ENCODE data around the gene FAM32A. TPM values are rescaled to one million over a fixed set of nuclear protein-coding genes. Genes with fewer than 3 reads are reported as not detected.
"Not testable (repeated sequence)": the region's sequence is repeated elsewhere in the genome, so short reads cannot be mapped to it uniquely, and the experiment has no call there.

FAM32A gene
- polyA plus RNA-seq, 3 donors: 127 to 130 (median 129) TPM

DNA sequence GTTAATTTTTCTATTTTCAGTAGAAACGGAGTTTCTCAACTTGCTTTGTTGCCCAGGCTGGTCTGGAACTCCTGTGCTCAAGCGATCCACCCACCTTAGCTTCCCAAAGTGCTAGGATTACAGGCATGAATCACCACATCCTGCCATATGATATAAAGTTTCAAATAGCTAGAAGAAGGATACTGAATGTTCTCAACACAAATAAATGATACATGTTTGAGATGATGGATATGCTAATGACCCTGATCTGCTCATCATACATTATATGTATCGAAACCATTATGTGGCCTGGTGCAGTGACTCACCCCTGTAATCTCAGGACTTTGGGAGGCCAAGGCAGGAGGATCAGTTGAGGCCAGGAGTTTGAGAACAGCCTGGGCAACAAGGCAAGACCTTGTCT, 23.4 kb upstream of the FAM32A start:
- DNase-seq (ENCODE audit: low read depth in 3 of 3, low spot score in 2 of 3): no peak

DNA sequence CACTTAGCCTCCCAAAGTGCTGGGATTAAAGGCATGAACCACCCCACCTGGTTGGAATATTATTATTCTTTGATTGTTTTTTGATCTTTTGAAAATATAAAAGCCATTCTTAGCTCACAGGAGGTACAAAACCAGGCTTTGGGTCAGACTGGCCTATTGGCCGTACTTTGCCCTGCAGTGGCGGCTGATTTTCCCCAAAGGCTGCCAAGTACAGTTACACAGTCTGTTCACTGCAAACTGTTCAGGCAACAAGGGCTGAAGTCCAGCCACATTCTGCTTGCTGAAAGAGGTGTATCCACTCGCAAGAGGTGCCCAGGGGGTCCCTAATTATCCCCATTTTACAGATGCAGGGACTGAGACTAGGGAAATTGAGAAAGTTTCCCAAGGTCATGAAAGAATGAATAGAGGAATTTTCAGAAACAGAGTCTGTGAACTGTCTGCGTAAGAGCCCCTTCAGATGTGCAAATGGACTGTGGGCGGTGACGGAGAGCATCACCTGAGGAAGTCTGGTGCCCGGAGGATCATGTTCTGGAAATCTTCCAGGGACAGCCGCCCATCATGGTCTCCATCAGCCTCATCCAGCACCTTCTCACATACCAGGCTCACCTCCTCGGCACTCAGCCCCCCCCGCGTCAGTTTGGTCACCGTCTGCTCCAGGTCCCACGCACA, 20.9 kb upstream of the FAM32A start:
- no peak for DNase-seq (ENCODE audit: low read depth in 3 of 3, low spot score in 2 of 3)

DNA sequence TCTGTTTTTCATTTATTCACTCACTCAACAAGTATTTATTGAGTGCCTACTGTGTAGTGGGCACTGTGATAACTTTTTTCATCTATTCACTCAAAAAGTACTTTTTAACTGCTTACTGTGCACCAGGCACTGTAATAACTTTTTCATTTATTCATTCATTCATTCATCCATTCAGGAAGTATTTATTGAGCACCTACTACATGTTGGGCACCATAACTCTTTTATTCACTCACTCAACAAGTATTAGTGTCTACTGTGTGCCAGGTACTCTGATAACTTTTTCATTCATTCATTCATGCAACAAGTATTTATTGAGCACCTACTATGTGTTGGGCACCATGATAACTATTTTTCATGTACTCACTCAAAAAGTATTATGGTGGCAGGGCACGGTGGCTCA, 18.8 kb upstream of the FAM32A start:
- no peak for DNase-seq (ENCODE audit: low read depth in 3 of 3, low spot score in 2 of 3)

DNA sequence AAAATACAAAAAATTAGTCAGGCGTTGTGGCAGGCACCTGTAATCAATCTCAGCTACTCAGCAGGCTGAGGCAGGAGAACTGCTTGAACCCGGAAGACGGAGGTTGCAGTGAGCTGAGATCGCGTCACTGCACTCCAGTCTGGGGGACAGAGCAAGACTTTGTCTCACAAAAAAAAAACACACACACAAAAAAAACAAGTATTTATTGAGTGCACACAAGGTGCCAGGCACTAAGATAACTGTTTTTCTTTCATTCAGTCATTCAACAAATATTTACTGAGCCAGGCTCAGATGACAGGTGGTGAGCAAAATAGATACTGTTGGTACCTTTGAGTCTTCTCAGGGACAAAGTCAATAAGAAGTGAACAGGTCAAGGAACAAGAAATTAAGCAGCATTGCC, 18.2 kb upstream of the FAM32A start:
- no peak for DNase-seq (ENCODE audit: low read depth in 3 of 3, low spot score in 2 of 3)

DNA sequence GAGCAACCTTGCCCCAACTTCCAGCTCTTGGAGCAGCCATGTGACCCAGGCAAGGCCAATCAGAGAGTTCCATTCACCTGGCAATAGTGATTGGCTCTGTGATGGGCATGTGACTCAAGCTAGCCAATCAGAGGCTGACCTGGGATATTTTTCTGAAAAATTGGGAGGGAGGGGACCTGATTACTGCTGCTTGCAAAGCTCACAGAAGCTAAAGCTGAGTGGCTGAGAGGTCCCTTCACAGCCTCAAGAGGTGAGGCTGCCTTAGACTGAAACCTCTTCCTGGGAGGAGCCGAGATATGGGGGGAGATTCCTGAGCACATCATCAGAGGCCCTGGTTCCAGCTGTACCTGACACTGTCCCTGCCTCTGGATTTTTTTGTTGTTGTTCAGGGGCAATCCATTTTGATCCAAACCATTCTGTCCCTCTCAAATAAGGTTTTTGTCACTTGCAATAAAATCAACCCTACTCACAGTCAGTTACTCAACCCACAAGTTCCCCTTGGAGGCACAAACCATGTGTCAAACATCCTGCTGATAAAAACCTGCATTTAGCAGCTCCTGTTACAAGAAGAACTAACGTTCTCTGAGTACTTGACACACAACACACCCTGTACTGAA, 16.6 kb upstream of the FAM32A start:
- no peak for DNase-seq (ENCODE audit: low read depth in 3 of 3, low spot score in 2 of 3)

DNA sequence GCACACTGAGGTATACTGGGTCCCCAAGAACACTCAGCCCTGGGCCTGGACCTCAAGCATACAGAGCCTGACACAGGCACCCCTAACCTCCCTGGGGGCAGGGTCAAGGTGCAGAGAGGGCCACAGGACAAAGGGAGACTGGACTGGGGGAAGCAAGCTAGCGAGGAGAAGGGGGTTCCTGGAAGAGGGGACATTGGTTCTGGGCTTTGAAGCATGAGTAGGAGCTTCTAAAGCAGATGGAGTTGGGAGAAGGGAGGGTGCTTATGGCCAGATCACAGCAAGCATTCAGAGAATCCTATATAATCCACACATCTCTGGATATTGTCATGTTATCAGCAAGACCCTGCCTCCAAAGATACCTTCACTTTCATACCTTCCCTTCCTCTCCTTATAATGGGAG, 15.1 kb upstream of the FAM32A start:
- DNase-seq (ENCODE audit: low read depth in 3 of 3, low spot score in 2 of 3): no peak

DNA sequence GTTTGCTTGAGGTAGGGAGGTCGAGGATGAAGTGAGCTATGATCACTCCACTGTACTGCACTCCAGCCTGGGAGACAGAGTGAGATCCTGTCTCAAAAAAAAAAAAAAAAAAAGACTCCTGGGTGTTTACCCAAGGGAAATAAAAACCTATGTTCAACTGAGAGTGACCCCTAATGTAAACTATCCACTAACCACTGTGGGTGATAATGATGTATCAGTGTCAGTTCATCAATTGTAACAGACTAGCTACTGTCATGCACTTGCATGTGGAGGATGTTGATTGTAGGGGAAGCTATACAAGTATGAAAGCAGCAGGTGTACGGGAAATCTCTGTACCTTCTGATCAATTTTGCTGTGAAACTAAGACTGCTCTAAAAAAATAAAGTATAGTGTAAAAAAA, 9.3 kb upstream of the FAM32A start:
- DNase-seq (ENCODE audit: low read depth in 3 of 3, low spot score in 2 of 3): no peak

DNA sequence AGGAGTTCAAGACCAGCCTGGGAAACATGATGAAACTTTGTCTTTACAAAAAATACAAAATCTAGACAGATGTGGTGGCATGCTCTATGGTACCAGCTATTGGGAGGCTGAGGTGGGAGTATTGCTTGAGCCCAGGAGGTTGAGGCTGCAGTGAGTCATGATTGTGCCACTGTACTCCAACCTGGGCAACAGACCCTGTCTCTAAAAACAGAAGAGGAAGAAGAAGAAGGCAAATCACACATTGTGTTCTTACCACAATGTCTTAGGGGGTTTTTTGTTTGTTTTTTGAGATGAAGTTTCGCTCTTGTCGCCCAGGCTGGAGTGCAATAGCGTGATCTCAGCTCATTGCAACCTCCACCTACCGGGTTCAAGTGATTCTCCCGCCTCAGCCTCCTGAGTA, 6.3 kb upstream of the FAM32A start:
- DNase-seq (ENCODE audit: low read depth in 3 of 3, low spot score in 2 of 3): not testable (repeated sequence)

DNA sequence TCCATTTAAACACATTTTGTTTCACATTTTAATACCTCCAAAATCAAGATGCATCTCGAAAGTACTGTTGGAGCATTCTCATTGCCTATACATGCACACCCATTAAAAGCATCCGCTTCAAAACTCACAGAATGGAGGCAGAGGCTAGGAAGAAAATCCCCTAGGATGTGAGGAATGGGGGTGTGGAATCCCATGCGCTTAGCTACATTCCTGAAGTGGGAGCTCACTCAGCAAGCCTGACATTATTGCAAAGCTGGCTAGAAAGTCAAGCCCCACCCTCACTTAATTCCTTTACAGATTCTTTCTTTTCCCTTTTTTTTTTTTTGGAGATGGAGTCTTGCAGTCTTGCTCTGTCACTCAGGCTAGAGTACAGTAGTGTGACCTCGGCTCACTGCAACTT, 4.6 kb upstream of the FAM32A start:
- DNase-seq (ENCODE audit: low read depth in 3 of 3, low spot score in 2 of 3): no peak

DNA sequence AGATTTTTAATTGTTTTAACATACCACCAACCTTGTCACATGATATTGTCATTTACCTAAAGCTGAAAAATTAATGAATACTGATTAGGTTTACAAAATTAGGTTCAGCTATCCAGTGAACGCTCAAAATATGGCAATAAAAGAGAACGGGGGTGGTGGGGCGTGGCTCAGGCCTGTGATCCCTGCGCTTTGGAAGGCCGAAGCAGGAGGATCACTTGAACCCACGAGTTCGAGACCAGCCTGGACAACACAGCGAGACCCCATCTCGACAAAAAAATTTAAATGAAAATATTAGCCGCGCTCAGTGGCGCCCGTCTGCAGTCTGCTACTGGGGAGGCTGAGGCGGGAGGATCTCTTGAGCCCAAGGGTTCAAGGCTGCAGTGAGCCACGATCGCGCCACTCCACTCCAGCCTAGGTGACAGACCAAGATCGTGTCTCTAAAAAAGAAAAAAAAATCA, 516 bp upstream of the FAM32A start:
- DNase-seq (ENCODE audit: low read depth in 3 of 3, low spot score in 2 of 3): no peak

DNA sequence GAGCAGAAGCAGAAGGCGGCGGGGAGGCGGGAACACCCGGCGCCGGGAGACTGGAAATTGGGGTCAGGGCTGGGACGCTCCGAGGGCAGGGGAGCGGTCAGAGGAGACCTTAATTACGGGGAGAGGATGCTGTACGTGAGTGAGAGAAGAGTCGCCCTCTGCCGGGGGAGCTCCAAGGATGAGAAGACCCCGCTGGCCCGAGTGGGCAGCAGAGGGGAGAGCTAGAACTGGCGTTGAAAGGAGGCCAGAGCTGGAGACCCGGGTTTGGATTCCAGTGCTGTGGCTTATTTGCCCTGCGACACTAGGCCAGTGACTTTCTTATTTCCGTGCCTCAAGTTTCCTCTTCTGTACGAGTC, 536 bp downstream of the FAM32A start:
- DNase-seq (ENCODE audit: low read depth in 3 of 3, low spot score in 2 of 3): peak in 2 of 3 donors; percentile 8 to 23

DNA sequence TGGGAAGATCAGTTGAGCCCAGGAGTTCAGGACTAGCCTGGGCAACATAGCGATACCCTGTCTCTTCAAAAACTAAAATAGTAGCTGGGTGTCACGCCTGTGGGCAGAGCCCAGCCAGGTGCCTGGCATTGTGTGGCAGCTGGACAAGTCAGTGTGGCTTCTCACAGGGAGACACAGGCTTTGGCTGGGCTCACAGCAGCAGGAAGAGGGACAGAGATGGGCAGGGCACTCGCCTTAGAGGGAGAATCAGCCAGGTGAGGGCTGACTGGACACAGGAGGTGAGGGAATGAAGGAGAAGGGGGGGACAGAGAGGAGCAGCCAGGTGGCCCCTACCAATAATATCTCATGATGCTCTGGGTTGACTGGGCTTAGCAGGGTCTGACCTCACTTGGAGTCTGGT, 3.3 kb downstream of the FAM32A start:
- DNase-seq (ENCODE audit: low read depth in 3 of 3, low spot score in 2 of 3): no peak

DNA sequence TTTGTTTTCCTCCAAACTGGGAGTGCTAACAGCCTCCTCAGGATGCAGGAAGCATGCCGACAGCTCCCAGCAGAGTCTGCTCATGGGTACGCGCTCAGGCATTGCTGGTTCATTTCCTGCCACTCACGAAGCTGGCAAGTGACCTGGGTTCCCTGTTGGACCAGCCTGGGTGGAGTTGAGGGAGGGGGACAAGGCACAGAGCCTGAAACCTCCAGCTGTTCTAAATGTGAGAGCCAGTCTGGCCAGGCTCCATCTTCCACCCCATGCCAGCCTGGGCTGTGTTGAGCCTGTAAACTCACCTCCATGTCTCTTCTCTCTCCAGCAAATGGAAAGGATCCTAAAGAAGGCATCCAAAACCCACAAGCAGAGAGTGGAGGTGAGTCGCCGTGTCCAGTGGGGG, 5.0 kb downstream of the FAM32A start:
- DNase-seq (ENCODE audit: low read depth in 3 of 3, low spot score in 2 of 3): no peak

DNA sequence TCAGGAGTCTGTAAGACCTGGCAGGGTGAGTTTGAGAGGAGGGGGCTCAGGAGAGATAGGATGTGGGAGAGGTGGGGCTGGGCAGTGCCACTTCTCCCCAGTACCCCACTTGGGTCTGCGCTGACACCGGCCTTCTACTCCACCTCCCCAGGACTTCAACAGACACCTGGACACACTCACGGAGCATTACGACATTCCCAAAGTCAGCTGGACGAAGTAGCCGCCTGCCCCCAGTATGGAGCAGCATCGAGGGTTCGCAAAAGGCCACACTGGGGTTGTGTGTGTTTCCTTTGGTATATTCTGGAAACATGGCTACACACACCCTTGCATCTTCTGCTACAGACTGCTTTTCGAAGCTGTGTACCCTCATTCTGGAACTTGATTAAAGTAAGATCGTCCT, 5.5 kb downstream of the FAM32A start:
- DNase-seq (ENCODE audit: low read depth in 3 of 3, low spot score in 2 of 3): no peak

DNA sequence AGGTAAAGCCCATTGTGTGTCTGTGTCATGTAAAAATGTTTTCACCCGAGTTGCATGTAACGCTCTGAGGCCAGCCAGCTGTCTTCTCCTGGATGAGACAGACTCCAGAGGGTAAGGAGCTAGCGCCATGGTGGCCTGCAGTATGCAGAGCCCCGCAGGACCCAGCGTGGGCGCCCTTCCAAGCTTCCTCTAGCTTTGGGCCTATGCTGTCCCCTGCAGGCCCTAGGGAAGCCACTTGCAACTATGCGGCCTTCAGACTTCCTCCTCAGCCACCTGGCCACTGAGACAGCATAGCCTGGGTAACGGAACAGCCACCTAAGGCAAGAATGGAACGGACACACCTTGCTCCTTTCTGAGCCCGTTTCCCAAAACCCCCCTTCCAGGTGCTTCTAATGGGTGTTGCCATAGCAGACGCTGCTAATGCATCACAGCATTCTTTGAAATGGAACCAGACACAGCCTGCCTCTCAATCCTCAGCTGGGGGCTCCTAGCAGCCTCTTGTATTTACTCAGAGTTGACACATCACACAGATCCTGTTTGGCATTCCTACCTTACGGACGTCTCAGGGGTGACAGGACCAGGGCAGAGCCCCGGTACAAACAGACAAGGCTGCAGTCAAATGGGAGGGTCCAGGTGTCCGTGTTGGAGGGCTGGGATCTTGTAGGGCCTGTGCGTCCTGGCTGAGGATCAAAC, 6.2 kb downstream of the FAM32A start:
- DNase-seq (ENCODE audit: low read depth in 3 of 3, low spot score in 2 of 3): no peak

DNA sequence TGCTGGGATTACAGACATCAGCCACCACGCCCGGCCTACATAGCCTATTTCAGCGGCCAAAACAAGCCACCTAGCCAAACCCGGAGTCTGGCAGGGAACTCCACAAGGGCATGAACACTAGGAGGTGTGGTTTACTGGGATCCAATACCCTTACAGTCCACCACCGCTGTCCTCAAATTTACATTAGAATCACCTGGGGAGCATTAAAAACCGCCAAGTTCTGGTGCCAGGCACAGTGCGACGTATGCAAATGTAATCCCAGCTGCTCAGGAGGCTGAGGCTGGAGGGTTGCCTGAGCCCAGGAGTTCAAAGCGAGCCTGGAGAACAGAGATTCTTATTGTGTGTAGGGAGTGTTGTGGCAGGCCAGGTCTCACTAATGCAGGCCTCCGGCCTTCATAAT, 8.3 kb downstream of the FAM32A start:
- no peak for DNase-seq (ENCODE audit: low read depth in 3 of 3, low spot score in 2 of 3)

DNA sequence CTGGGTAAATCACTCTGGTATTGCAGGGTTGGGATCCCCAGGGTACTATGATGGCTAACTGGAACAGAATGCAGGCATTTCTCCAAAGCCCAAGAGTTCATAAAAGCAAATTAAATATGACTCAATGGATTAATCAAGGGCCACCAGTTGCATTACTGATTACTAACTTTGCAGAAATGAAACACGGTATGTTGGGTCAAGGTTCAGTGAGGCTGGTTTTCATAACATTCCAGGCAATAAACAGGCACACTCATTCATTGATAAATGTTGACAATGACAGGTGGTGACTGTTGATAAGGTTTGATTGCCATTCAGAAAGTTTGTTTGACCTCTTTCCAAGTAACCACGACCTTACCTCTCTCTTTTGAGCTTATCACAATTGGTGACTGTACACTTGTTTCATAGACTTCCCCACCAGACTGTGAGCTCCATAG, 12.0 kb downstream of the FAM32A start:
- DNase-seq (ENCODE audit: low read depth in 3 of 3, low spot score in 2 of 3): no peak

DNA sequence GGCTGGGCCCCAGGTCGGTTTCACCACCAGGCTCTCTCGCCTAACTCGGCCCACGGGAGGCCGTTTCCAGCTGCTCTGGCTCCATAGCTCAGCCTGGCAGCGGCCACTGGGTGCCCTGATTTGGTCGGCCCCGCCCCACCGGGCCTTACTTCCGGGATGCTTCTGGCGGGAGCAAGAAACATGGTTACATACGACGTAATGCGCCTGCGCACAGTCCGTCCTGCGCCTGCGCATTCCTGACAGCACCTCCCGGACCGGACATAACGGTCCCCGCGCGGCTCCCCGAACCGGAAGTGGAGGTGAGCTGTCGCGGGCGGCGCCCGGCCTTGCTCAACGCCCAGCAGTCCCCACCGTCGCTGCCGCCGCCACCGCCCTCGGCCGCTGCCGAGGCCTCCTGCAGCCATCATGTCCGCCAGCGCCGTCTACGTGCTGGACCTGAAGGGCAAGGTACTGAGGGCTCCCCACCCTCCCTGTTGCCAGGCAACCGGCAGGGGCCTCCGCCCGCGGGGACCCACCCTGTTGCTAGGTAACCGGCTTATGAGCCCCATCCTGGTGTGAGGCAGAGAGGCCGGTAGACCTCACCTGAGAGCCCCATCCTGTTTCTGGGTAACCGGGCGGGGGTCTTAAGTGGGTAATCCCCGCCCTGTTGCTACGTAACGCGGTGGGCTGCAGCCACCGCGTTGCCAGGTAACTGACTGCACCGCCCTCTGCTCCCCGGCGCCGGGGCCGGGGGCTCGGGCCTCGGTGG, 12.6 kb downstream of the FAM32A start, which contains the start of gene AP1M1:
Gene AP1M1, plus strand, starts transcription at position 290 of the 748 bp plus-strand sequence. Its CDS starts 116 bp downstream, at position 406.
- DNase-seq (ENCODE audit: low read depth in 3 of 3, low spot score in 2 of 3): peak; percentile 89 to 91 (median 91)

DNA sequence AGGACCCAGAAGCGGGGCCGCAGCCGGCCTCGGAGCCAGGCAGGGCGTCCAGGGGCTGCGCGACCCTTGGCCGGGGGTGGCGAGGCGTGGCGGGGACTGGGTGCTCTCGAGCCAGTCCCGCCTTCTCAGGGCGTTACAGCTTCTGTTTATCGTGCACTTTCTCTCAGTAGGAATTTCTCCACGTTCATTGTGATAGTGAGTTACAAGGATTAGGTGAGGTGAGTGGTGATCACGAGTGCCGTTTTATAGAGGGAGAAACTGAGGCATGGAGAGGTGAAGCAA, 13.1 kb downstream of the FAM32A start:
- no peak for DNase-seq (ENCODE audit: low read depth in 3 of 3, low spot score in 2 of 3)

DNA sequence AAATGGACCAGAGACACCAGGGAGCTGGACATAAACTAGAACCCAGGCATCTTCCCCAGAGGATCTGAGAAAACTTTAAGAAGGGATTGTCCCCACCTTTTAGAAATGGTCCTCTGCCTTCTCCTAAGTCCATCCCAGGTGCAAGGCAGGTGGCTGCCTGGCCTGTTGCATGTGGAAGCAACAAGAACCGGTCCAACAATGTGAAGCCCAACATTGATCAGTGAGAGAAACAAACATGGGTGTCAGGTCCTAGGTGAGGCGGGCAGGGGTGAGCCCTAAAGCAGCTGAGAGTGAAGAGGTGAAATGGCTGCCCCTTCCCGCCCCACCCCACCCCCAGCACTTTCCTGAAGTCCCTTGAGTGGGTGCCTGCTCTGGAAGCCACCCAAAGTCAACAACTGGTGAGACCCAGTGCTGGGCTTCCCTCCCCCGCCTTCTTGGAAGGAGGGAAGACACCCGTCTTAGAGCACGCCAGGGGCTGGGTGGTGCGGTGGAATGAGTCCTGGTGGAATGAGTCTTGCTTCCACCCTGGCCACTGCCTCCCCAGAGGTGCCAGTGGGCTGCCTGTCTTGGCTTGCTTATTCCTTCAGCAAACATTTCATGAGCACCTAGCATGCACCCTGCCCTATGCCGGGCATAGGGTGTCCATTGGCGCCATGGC, 14.2 kb downstream of the FAM32A start:
- DNase-seq (ENCODE audit: low read depth in 3 of 3, low spot score in 2 of 3): no peak

Data from right renal cortex interstitium (tissue), 3 donors.